Liver (tissue), 9 donors: ENCODE measurements around the gene FGD4. TPM values are rescaled to one million over a fixed set of nuclear protein-coding genes. Genes with fewer than 3 reads are reported as not detected.
A peak's percentile ranks its signal among the peaks of the same experiment; 100 is the strongest.

ENCODE experiments used
- DNase-seq: peaks from one replicate; pipeline ENCODE4 v3.0.0-alpha.2; 2017; ENCODE audit warnings: low spot score
- H3K27ac ChIP-seq, 2 donors: one replicate each; pipeline ENCODE4 v1.7.0; 2013; ENCODE audit warnings: inconsistent platforms in 2 of 2, low read length in 2 of 2, control low read depth in 1 of 2, low read depth in 1 of 2, mild to moderate bottlenecking in 1 of 2
- H3K27me3 ChIP-seq, 4 donors: one replicate each; pipeline versions ENCODE4 v1.6.1 to v1.7.0; 2013; ENCODE audit warnings: low read length in 3 of 4, inconsistent platforms in 1 of 4, mild to moderate bottlenecking in 1 of 4, moderate library complexity in 1 of 4; ENCODE audit not compliant: control insufficient read depth in 4 of 4, insufficient read depth in 4 of 4
- H3K36me3 ChIP-seq, 4 donors: one replicate each; pipeline versions ENCODE4 v1.6.1 to v1.7.0; 2013; ENCODE audit warnings: low read length in 3 of 4, mild to moderate bottlenecking in 3 of 4, low read depth in 1 of 4, moderate library complexity in 1 of 4; ENCODE audit not compliant: control insufficient read depth in 4 of 4, insufficient read depth in 3 of 4
- H3K4me1 ChIP-seq, 4 donors: one replicate each; pipeline versions ENCODE4 v1.6.1 to v1.7.0; 2013; ENCODE audit warnings: low read length in 3 of 4, mild to moderate bottlenecking in 3 of 4, moderate library complexity in 1 of 4; ENCODE audit not compliant: control insufficient read depth in 4 of 4, insufficient read depth in 4 of 4
- H3K4me3 ChIP-seq, 3 donors: one replicate each; pipeline versions ENCODE4 v1.6.1 to v1.7.0; 2013; ENCODE audit warnings: low read length in 3 of 3, control low read depth in 1 of 3, low read depth in 1 of 3, mild to moderate bottlenecking in 1 of 3
- H3K9ac ChIP-seq, 2 donors: one replicate each; pipeline ENCODE4 v1.7.0; 2013; ENCODE audit warnings: low read length in 2 of 2, mild to moderate bottlenecking in 2 of 2, moderate library complexity in 2 of 2, control low read depth in 1 of 2, low read depth in 1 of 2
- H3K9me3 ChIP-seq, 4 donors: one replicate each; pipeline versions ENCODE4 v1.6.1 to v1.7.0; 2013; ENCODE audit warnings: low read length in 3 of 4; ENCODE audit not compliant: control insufficient read depth in 4 of 4
- ATF3 ChIP-seq: IDR thresholded peaks from 2 replicates; pipeline ENCODE4 v1.6.1; 2016; ENCODE audit warnings: antibody characterized with exemption
- CTCF ChIP-seq: fragments of 150-350 bp; IDR thresholded peaks from 2 replicates; pipeline ENCODE4 v1.5.1; 2017; ENCODE audit warnings: improper control_type of control experiment, low read depth, low read length; ENCODE audit not compliant: missing input control
- HNF4G ChIP-seq: IDR thresholded peaks from 2 replicates; pipeline ENCODE4 v1.6.1; 2016; ENCODE audit warnings: antibody characterized with exemption
- JUND ChIP-seq, 2 donors: IDR thresholded peaks; 2 replicates each; pipeline ENCODE4 v1.6.1; 2016; ENCODE audit warnings: antibody characterized with exemption in 2 of 2
- MAX ChIP-seq: IDR thresholded peaks from 2 replicates; pipeline ENCODE4 v1.6.1; 2016; ENCODE audit warnings: antibody characterized with exemption
- NR2F2 ChIP-seq: IDR thresholded peaks from 2 replicates; pipeline ENCODE4 v1.6.1; 2016; ENCODE audit warnings: antibody characterized with exemption
- RAD21 ChIP-seq, 2 donors: IDR thresholded peaks; 2 replicates each; pipeline ENCODE4 v1.6.1; 2016; ENCODE audit warnings: antibody characterized with exemption in 2 of 2, mild to moderate bottlenecking in 2 of 2
- RXRA ChIP-seq, 2 donors: IDR thresholded peaks; 2 replicates each; pipeline ENCODE4 v1.6.1; 2017 to 2018; ENCODE audit warnings: antibody characterized with exemption in 2 of 2, mild to moderate bottlenecking in 1 of 2
- SP1 ChIP-seq: IDR thresholded peaks from 2 replicates; pipeline ENCODE4 v1.6.1; 2018; ENCODE audit warnings: antibody characterized with exemption, mild to moderate bottlenecking
- TAF1 ChIP-seq: conservative IDR thresholded peaks from 2 replicates; pipeline ENCODE4 v1.6.1; 2016; ENCODE audit warnings: antibody characterized with exemption, mild to moderate bottlenecking
- ZBTB33 ChIP-seq: IDR thresholded peaks from 2 replicates; pipeline ENCODE4 v1.6.1; 2016; ENCODE audit warnings: antibody characterized with exemption
- WGBS: extraction: QIAGEN DNeasy Blood & Tissue Kit; methylation state at CpG from one replicate; pipeline ENCODE4 v1.1.7; 2013; 5-methylcytosine and 5-hydroxymethylcytosine counted together
- polyA plus RNA-seq, 2 donors: library from polyadenylated mRNA; stranded (reverse) in 1 of 2; unstranded in 1 of 2; fragments of 200-250 nt in 1 of 2; fragments of >200 nt in 1 of 2; fragmentation: Nextera tagmentation in 1 of 2; extraction: Ambion mirVana in 1 of 2; gene quantifications; one replicate each; pipeline versions ENCODE4 v1.2.1 to v1.2.3, GENCODE V29; 2013 to 2015
- total RNA-seq, 2 donors: library from RNA; depleted of rRNA; stranded (reverse); fragments of >200 nt; gene quantifications; one replicate each; pipeline ENCODE4 v1.2.3, GENCODE V29; 2014
- donor health status: healthy.
- donor health status: healthy.
- donor health status: healthy.
- donor health status: healthy.
- donor health status: healthy.

Gene FGD4
- total and polyA plus RNA-seq, 4 donors: 3.8 to 26.4 (median 9.0) TPM

GRCh38 chr12:32542428-32543229 is 143.3 kb downstream of the FGD4 start:
- Histone ChIP-seq H3K27me3 (no peaks in the 10 kb centered on the region), H3K4me3 (no peak overlapping the region), H3K4me1 (peaks cover 13 to 61% (median 37%) of the 10 kb centered on the region in 4 donors), H3K9me3 (no peaks in the 10 kb centered on the region), H3K36me3 (no peaks in the 10 kb centered on the region), H3K27ac (peak overlapping the region; percentile 82 to 87), H3K9ac (peak overlapping the region; percentile 22 to 77)
- DNase-seq: no peak
- 54% methylated on average over 6 of the region's 6 CpGs for WGBS
- no peak for TF ChIP-seq NR2F2
- TF ChIP-seq JUND (IDR thresholded peaks at IDR 0.05): no peak
- TF ChIP-seq HNF4G: no peak
- no peak for TF ChIP-seq CTCF
- no peak for TF ChIP-seq RAD21 (IDR thresholded peaks at IDR 0.05)
- no peak for TF ChIP-seq SP1
- no peak for TF ChIP-seq ZBTB33
- no peak for TF ChIP-seq ATF3
- TF ChIP-seq TAF1: no peak

- Histone ChIP-seq H3K27me3 (no peaks in the 10 kb centered on the region), H3K9ac (no peak overlapping the region), H3K4me1 (peaks cover 12 to 78% (median 51%) of the 10 kb centered on the region in 4 donors), H3K9me3 (no peaks in the 10 kb centered on the region), H3K27ac (no peak overlapping the region), H3K4me3 (no peak overlapping the region), H3K36me3 (no peaks in the 10 kb centered on the region)
- TF ChIP-seq MAX: no peak
- WGBS: 90% methylated on average over 2 of the region's 2 CpGs
- DNase-seq: no peak
These were observed 145.5 kb downstream of the FGD4 start for GRCh38 chr12:32544893-32545292.

GRCh38 chr12:32545413-32545980 is 146.1 kb downstream of the FGD4 start:
- Histone ChIP-seq H3K27me3 (no peaks in the 10 kb centered on the region), H3K9me3 (no peaks in the 10 kb centered on the region), H3K4me1 (peaks cover 12 to 73% (median 47%) of the 10 kb centered on the region in 4 donors), H3K27ac (peak overlapping the region in 1 of 2 donors; percentile 2), H3K36me3 (no peaks in the 10 kb centered on the region), H3K9ac (no peak overlapping the region), H3K4me3 (no peak overlapping the region)
- 44% methylated on average over 3 of the region's 3 CpGs for WGBS
- TF ChIP-seq RXRA (IDR thresholded peaks at IDR 0.05): no peak
- no peak for DNase-seq
